K562 (cell line): ENCODE measurements around the gene FASTKD3. TPM values are rescaled to one million over a fixed set of nuclear protein-coding genes. Genes with fewer than 3 reads are reported as not detected.
A peak's percentile ranks its signal among the peaks of the same experiment; 100 is the strongest.

Experiments used
- ATAC-seq: fragments of 200-7000 bp; cut with Tn5 transposase; 3 replicates; pipeline ENCODE4 v1.9.1; 2020; ENCODE audit warnings: moderate library complexity
- BruUV-seq: library from RNA; stranded (reverse); fragments of 400-500 nt; replicated peaks from 2 replicates; lab custom pipeline; 2021; lab: Mats Ljungman, UMichigan
- CTCF ChIA-PET: fragments of 300-600 bp; formaldehyde crosslinking; extraction: SDS; loops from one replicate; lab custom pipeline; 2021; ENCODE audit warnings: low intra/inter-chr PET ratio; lab: Yijun Ruan, JAX
- POLR2A ChIA-PET: fragments of 300-600, 350-650 bp; sonication (Branson Sonifier 250); formaldehyde crosslinking; extraction: SDS; loops from one replicate; lab custom pipeline; 2021; ENCODE audit warnings: antibody characterized with exemption, inconsistent platforms; lab: Yijun Ruan, JAX
- DNase-seq, 4 experiments: peaks; one replicate each; pipeline versions ENCODE4 v3.0.0 to v3.0.0-alpha.2; 2011 to 2018; ENCODE audit warnings: low spot score in 3 of 4, mixed read lengths in 3 of 4; ENCODE audit errors: extremely low read depth in 1 of 4
- FAIRE-seq: peaks from 2 replicates; lab custom pipeline; 2011; peaks lifted over from hg19 to GRCh38; lab: Jason Lieb, UNC
- H2AFZ ChIP-seq: 2 replicates; pipeline ENCODE4 v1.6.0; 2011; ENCODE audit warnings: low read depth, low read length, control low read depth, inconsistent platforms
- H3K27ac ChIP-seq: fragments of 200-600 bp; 3 replicates; pipeline ENCODE4 v1.8.0; 2011; ENCODE audit warnings: low read depth, mild to moderate bottlenecking, control low read depth, inconsistent platforms, low read length, moderate library complexity, mixed read lengths; ENCODE audit errors: extremely low read depth
- H3K27me3 ChIP-seq, 2 experiments: fragments of 300-600 bp in 1 of 2; 2 replicates in 1 of 2; 3 replicates in 1 of 2; pipeline versions ENCODE4 v1.6.0 to v1.8.0; 2011; ENCODE audit warnings: inconsistent platforms in 2 of 2, low read length in 2 of 2, mild to moderate bottlenecking in 1 of 2, mixed read lengths in 1 of 2, moderate library complexity in 1 of 2; ENCODE audit not compliant: control insufficient read depth in 2 of 2, insufficient read depth in 2 of 2
- H3K36me3 ChIP-seq: fragments of 300-600 bp; 3 replicates; pipeline ENCODE4 v1.8.0; 2011; ENCODE audit warnings: mild to moderate bottlenecking, low read length, inconsistent platforms; ENCODE audit not compliant: control insufficient read depth, insufficient read depth
- H3K4me1 ChIP-seq, 2 experiments: fragments of 200-600 bp in 1 of 2; replicated peaks in 1 of 2; 2 replicates in 1 of 2; 3 replicates in 1 of 2; pipeline versions ENCODE4 v1.5.1 to v1.8.0; 2011; ENCODE audit warnings: inconsistent platforms in 2 of 2, low read length in 2 of 2, mild to moderate bottlenecking in 1 of 2, mixed read lengths in 1 of 2, moderate library complexity in 1 of 2; ENCODE audit not compliant: control insufficient read depth in 2 of 2, insufficient read depth in 2 of 2
- H3K4me2 ChIP-seq: 2 replicates; pipeline ENCODE4 v1.6.1; 2011; ENCODE audit warnings: low read length, control low read depth, inconsistent platforms, mixed read lengths; ENCODE audit not compliant: insufficient read depth
- H3K4me3 ChIP-seq: fragments of 200-600 bp; sonication (generic), shearing (Covaris generic); 2 replicates; pipeline ENCODE4 v1.5.1; 2016; ENCODE audit warnings: control low read depth, inconsistent platforms
- H3K79me2 ChIP-seq: fragments of 200-600 bp; 3 replicates; pipeline ENCODE4 v1.8.0; 2011; ENCODE audit warnings: low read length, inconsistent platforms; ENCODE audit not compliant: control insufficient read depth, insufficient read depth
- H3K9ac ChIP-seq, 2 experiments: 2 replicates each; pipeline versions ENCODE4 v1.6.0 to v1.6.1; 2011; ENCODE audit warnings: low read depth in 2 of 2, low read length in 2 of 2, control low read depth in 1 of 2, inconsistent platforms in 1 of 2, mild to moderate bottlenecking in 1 of 2, mixed read lengths in 1 of 2; ENCODE audit not compliant: insufficient read depth in 1 of 2
- H3K9me1 ChIP-seq: one replicate; pipeline ENCODE4 v1.6.0; 2011; ENCODE audit warnings: inconsistent platforms, mild to moderate bottlenecking, low read length, moderate library complexity; ENCODE audit not compliant: control insufficient read depth, insufficient read depth
- H3K9me3 ChIP-seq: replicated peaks from 2 replicates; pipeline ENCODE4 v1.5.1; 2011; ENCODE audit warnings: low read depth, low read length, inconsistent platforms; ENCODE audit not compliant: control insufficient read depth, insufficient read depth
- H4K20me1 ChIP-seq: replicated peaks from 2 replicates; pipeline ENCODE4 v1.6.1; 2011; ENCODE audit warnings: low read length, inconsistent platforms, mixed read lengths; ENCODE audit not compliant: control insufficient read depth, insufficient read depth
- CXXC5 ChIP-seq: fragments of 250-450 bp; sonication (Bioruptor Pico); IDR thresholded peaks from 2 replicates; pipeline ENCODE4 v1.8.0; 2022; ENCODE audit warnings: inconsistent platforms, mild to moderate bottlenecking, moderate library complexity
- KLF16 ChIP-seq: IDR thresholded peaks from 2 replicates; pipeline ENCODE4 v1.6.1; 2016; ENCODE audit warnings: antibody characterized with exemption
- L3MBTL2 ChIP-seq: fragments of 450-650 bp; IDR thresholded peaks from 2 replicates; pipeline ENCODE4 v1.6.1; 2016; ENCODE audit warnings: mild to moderate bottlenecking, moderate library complexity
- NCOA2 ChIP-seq, 2 experiments: fragments of 450-650 bp; IDR thresholded peaks; 2 replicates each; pipeline ENCODE4 v1.6.1; 2018; ENCODE audit warnings: mild to moderate bottlenecking in 2 of 2, moderate library complexity in 1 of 2; ENCODE audit not compliant: partially characterized antibody in 2 of 2
- PHB ChIP-seq: fragments of 250-450 bp; sonication (Bioruptor Pico); IDR thresholded peaks from 2 replicates; pipeline ENCODE4 v1.5.0; 2021
- WGBS: fragments of 100-300 bp; shearing (Covaris generic); methylation state at CpG from one replicate; pipeline ENCODE4 v1.1.6; 2016; ENCODE audit warnings: low coverage, mixed read lengths; ENCODE audit not compliant: insufficient coverage; ENCODE audit errors: missing lambda C conversion rate; 5-methylcytosine and 5-hydroxymethylcytosine counted together
- in situ Hi-C: fragments of 300-500 bp; cut with MboI; formaldehyde crosslinking; loops from 4 replicates; pipeline ENCODE4 v1.15.0; 2018; ENCODE audit warnings: inconsistent platforms, mixed read lengths
- intact Hi-C: fragments of 100-400 bp; cut with micrococcal nuclease; formaldehyde crosslinking; loops from 2 replicates; pipeline ENCODE4 v1.14.2; 2022
- polyA plus RNA-seq, 8 experiments: library from polyadenylated mRNA; depleted of rRNA in 4 of 8; stranded (reverse) in 5 of 8; unstranded in 3 of 8; fragments of >200 nt; fragmentation: Nextera tagmentation in 2 of 8; fragmentation: Illumina TruSeq in 1 of 8; extraction: Ambion mirVana in 2 of 8; extraction: Trizol in 1 of 8; gene quantifications; 2 replicates each; pipeline versions ENCODE4 v1.2.1 to v1.2.3, GENCODE V29; 2011 to 2014; ENCODE audit warnings: inconsistent platforms in 1 of 8, missing spikeins in 1 of 8
- total RNA-seq, 7 experiments: library from RNA; depleted of rRNA in 6 of 7; stranded (reverse); fragments of >200 nt in 6 of 7; fragmentation: Illumina TruSeq in 2 of 7; extraction: Trizol in 2 of 7; gene quantifications; 2 replicates each; pipeline versions ENCODE4 v1.2.1 to v1.2.3, GENCODE V29; 2011 to 2021; ENCODE audit warnings: low replicate concordance in 1 of 7
- TF ChIP-seq, protein P1 (sequence below): fragments of 450-650 bp; IDR thresholded peaks from 2 replicates; pipeline ENCODE4 v1.6.1; 2018; ENCODE audit not compliant: partially characterized antibody

Gene FASTKD3
- total and polyA plus RNA-seq, 9 of the 15 experiments (the other 6 are each of a cell fraction or from before 2014, with no cell fraction given), result 17.1 to 149 (median 47.5) TPM

GRCh38 chr5:7904170-7904569, 35.3 kb upstream of the FASTKD3 start:
- BruUV-seq, result no TSS peak
- in situ Hi-C loops, result no loop called here
- WGBS, result 51% methylated on average over 2 of the region's 2 CpGs

More at GRCh38 chr5:7904170-7904569, 35.3 kb upstream of the FASTKD3 start:
- Histone ChIP-seq H4K20me1 (no peaks in the 10 kb centered on the region), H3K36me3 (peaks cover 51% of the 10 kb centered on the region), H3K9me1 (no peaks in the 10 kb centered on the region), H3K9ac (no peak overlapping the region), H3K4me1 (no peaks in the 10 kb centered on the region), H2AFZ (no peak overlapping the region), H3K27me3 (no peaks in the 10 kb centered on the region), H3K9me3 (0 out of 2 replicates have a peak, but pooled peaks cover 2% of the 10 kb centered on the region), H3K27ac (no peak overlapping the region), H3K4me3 (no peak overlapping the region), H3K4me2 (no peak overlapping the region), H3K79me2 (no peaks in the 10 kb centered on the region)
- FAIRE-seq (no peak), DNase-seq (no peak), ATAC-seq (peak; percentile 48; the same call in 2 of the 3 replicates)
- intact Hi-C loops, result no loop called here
- POLR2A ChIA-PET, result no interaction called here
- CTCF ChIA-PET, result no interaction called here
- TF ChIP-seq NCOA2 (IDR thresholded peaks at IDR 0.05; ENCODE audit: partially characterized antibody in 2 of 2) (no peak), KLF16 (no peak), PHB (CRISPR knock-in tag) (no peak), L3MBTL2 (no peak), CXXC5 (CRISPR knock-in tag) (no peak)
- TF ChIP-seq, protein P1, sequence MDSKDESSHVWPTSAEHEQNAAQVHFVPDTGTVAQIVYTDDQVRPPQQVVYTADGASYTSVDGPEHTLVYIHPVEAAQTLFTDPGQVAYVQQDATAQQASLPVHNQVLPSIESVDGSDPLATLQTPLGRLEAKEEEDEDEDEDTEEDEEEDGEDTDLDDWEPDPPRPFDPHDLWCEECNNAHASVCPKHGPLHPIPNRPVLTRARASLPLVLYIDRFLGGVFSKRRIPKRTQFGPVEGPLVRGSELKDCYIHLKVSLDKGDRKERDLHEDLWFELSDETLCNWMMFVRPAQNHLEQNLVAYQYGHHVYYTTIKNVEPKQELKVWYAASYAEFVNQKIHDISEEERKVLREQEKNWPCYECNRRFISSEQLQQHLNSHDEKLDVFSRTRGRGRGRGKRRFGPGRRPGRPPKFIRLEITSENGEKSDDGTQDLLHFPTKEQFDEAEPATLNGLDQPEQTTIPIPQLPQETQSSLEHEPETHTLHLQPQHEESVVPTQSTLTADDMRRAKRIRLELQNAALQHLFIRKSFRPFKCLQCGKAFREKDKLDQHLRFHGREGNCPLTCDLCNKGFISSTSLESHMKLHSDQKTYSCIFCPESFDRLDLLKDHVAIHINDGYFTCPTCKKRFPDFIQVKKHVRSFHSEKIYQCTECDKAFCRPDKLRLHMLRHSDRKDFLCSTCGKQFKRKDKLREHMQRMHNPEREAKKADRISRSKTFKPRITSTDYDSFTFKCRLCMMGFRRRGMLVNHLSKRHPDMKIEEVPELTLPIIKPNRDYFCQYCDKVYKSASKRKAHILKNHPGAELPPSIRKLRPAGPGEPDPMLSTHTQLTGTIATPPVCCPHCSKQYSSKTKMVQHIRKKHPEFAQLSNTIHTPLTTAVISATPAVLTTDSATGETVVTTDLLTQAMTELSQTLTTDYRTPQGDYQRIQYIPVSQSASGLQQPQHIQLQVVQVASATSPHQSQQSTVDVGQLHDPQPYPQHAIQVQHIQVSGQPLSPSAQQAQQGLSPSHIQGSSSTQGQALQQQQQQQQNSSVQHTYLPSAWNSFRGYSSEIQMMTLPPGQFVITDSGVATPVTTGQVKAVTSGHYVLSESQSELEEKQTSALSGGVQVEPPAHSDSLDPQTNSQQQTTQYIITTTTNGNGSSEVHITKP, result peak; percentile 59
